C4-2B (cell line): ENCODE measurements around the gene S100A3.

ENCODE experiments used
- H3K27ac ChIP-seq: fragments of 450-650 bp; 2 replicates; pipeline ENCODE4 v1.5.1; 2017
- ZFX ChIP-seq: fragments of 450-650 bp; IDR thresholded peaks from 2 replicates; pipeline ENCODE4 v1.6.1; 2017
- TF ChIP-seq, protein P1 (sequence below): fragments of 450-650 bp; conservative IDR thresholded peaks from 2 replicates; pipeline ENCODE4 v1.5.1; 2017; ENCODE audit warnings: mild to moderate bottlenecking

S100A3 gene

DNA sequence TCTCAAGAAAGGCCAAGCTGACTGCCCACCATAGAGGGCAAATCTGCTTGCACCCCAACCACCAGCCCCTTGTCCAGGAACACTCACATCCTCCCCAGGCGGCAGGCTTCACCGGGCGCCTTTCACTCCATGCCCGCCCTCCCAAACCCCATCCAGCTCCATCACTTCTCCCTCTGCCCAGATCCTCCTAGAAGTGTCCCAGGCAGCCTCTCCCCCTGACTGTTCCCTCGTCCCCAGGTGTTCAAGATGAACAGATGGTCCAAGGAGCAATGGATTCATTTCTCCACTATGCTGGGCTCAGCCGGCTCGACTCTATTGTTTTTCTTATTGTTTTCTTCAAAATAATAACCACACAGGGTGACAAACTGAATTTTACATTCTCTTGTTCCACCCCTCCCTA, 35.4 kb downstream of the S100A3 start:
- H3K27ac ChIP-seq = no peak overlapping the region
- TF ChIP-seq, protein P1, sequence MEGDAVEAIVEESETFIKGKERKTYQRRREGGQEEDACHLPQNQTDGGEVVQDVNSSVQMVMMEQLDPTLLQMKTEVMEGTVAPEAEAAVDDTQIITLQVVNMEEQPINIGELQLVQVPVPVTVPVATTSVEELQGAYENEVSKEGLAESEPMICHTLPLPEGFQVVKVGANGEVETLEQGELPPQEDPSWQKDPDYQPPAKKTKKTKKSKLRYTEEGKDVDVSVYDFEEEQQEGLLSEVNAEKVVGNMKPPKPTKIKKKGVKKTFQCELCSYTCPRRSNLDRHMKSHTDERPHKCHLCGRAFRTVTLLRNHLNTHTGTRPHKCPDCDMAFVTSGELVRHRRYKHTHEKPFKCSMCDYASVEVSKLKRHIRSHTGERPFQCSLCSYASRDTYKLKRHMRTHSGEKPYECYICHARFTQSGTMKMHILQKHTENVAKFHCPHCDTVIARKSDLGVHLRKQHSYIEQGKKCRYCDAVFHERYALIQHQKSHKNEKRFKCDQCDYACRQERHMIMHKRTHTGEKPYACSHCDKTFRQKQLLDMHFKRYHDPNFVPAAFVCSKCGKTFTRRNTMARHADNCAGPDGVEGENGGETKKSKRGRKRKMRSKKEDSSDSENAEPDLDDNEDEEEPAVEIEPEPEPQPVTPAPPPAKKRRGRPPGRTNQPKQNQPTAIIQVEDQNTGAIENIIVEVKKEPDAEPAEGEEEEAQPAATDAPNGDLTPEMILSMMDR = no peak
- no peak for TF ChIP-seq ZFX

DNA sequence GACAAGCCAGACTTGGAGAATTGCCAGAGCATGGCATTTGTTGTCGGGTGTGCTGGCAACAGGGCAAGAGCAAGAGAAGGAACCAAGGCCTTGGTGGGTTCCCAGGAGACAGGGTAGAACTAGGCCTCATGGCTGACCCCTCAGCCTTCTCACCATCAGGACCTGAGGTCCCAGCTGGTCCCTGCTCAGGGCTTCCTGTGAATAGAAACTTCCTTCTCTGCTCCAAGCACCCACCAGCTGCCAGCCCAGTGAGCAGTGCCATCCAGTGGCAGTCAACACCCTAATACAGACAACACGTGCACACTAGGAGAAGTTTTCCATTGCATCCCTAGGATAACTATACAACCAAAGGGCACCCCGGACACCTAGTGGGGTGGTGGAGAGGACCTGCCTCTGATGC, 36.0 kb downstream of the S100A3 start:
- TF ChIP-seq ZFX = no peak
- TF ChIP-seq, protein P1 = no peak
- no peak overlapping the region for H3K27ac ChIP-seq

DNA sequence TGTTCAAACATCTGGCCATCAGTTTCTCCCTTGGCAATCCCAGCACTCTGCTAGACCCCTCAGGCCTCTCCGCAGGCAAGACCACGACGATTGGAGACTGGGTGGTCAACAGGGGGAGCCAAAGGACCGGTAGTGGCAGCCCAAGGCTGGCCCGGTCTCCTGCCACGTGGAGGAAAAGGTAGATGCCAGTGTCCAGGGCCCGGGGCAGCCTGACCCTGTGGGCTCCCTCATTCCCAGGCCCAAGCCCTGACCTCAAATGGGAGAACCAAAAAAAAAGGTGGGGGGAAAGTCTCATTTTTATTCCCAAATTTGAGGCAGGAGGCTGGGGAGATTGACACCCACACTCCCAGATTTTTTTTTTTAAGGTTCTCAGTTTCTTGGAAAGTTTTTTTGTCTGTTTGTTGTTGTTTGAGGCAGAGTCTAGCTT, 38.1 kb downstream of the S100A3 start:
- TF ChIP-seq, protein P1 = peak; percentile 90
- TF ChIP-seq ZFX = no peak
- H3K27ac ChIP-seq = no peak overlapping the region

- TF ChIP-seq, protein P1 = peak; percentile 84
- TF ChIP-seq ZFX = no peak
These were observed 39.2 kb downstream of the S100A3 start for GRCh38 chr1:153509729-153510354.

GRCh38 chr1:153509036-153509435, 40.0 kb downstream of the S100A3 start:
- TF ChIP-seq ZFX = no peak
- TF ChIP-seq, protein P1 = no peak
- no peak overlapping the region for H3K27ac ChIP-seq

More at GRCh38 chr1:153509729-153510354, 39.2 kb downstream of the S100A3 start:
- no peak overlapping the region for H3K27ac ChIP-seq

- no peak overlapping the region for H3K27ac ChIP-seq
- TF ChIP-seq, protein P1 = no peak
- no peak for TF ChIP-seq ZFX
These were observed 41.0 kb downstream of the S100A3 start for GRCh38 chr1:153507926-153508583.

GRCh38 chr1:153506831-153507413, 42.1 kb downstream of the S100A3 start:
- no peak overlapping the region for H3K27ac ChIP-seq
- TF ChIP-seq, protein P1 = no peak
- no peak for TF ChIP-seq ZFX
